IMR-90 (cell line): Measurements from ENCODE around the gene CACNA2D3. TPM values are rescaled to one million over a fixed set of nuclear protein-coding genes. Genes with fewer than 3 reads are reported as not detected.

Experiments used
- ATAC-seq: fragments of 200-7000 bp; cut with Tn5 transposase; 2 replicates; pipeline ENCODE4 v1.9.1; 2020; ENCODE audit warnings: low read depth, mild to moderate bottlenecking, moderate library complexity
- BruUV-seq: library from RNA; stranded (reverse); fragments of 400-500 nt; replicated peaks from 2 replicates; lab custom pipeline; 2021; lab: Mats Ljungman, UMichigan
- CTCF ChIA-PET: fragments of 300-600 bp; formaldehyde crosslinking; extraction: SDS; loops from one replicate; lab custom pipeline; 2021; ENCODE audit warnings: antibody characterized with exemption; lab: Yijun Ruan, JAX
- POLR2A ChIA-PET: fragments of 300-600 bp; sonication (Branson Sonifier 250); formaldehyde crosslinking; loops from one replicate; lab custom pipeline; 2022; ENCODE audit warnings: antibody characterized with exemption; ENCODE audit not compliant: unreplicated experiment; lab: Charles Lee
- DNase-seq: peaks from one replicate; pipeline ENCODE4 v3.0.0; 2013
- H2AFZ ChIP-seq: replicated peaks from 2 replicates; pipeline ENCODE3; 2013; ENCODE audit warnings: low read length, mild to moderate bottlenecking; ENCODE audit not compliant: poor library complexity
- H2AK5ac ChIP-seq: 2 replicates; pipeline ENCODE4 v1.6.1; 2013; ENCODE audit warnings: low read depth, low read length, inconsistent platforms
- H2AK9ac ChIP-seq: replicated peaks from 2 replicates; pipeline ENCODE3; 2013; ENCODE audit warnings: mild to moderate bottlenecking, low read depth, low read length, moderate library complexity; ENCODE audit not compliant: poor library complexity
- H2BK120ac ChIP-seq: 2 replicates; pipeline ENCODE4 v1.6.1; 2013; ENCODE audit warnings: low read depth, low read length, inconsistent platforms
- H2BK15ac ChIP-seq: 3 replicates; pipeline ENCODE4 v1.6.1; 2013; ENCODE audit warnings: low read depth, low read length, inconsistent platforms
- H2BK20ac ChIP-seq: 2 replicates; pipeline ENCODE4 v1.6.1; 2013; ENCODE audit warnings: low read depth, mild to moderate bottlenecking, inconsistent platforms, low read length, moderate library complexity
- H2BK5ac ChIP-seq: 2 replicates; pipeline ENCODE4 v1.6.1; 2013; ENCODE audit warnings: mild to moderate bottlenecking, low read depth, low read length, inconsistent platforms; ENCODE audit not compliant: poor library complexity, severe bottlenecking
- H3K14ac ChIP-seq: replicated peaks from 2 replicates; pipeline ENCODE4 v1.6.1; 2013; ENCODE audit warnings: low read depth, low read length, inconsistent platforms
- H3K18ac ChIP-seq: 2 replicates; pipeline ENCODE4 v1.6.1; 2013; ENCODE audit warnings: low read depth, low read length, control low read depth
- H3K23ac ChIP-seq: 2 replicates; pipeline ENCODE4 v1.6.1; 2013; ENCODE audit warnings: low read depth, low read length, inconsistent platforms
- H3K27ac ChIP-seq: 2 replicates; pipeline ENCODE4 v1.5.1; 2013; ENCODE audit warnings: mild to moderate bottlenecking, control low read depth, low read length; ENCODE audit not compliant: insufficient read depth
- H3K27me3 ChIP-seq: 2 replicates; pipeline ENCODE4 v1.6.1; 2013; ENCODE audit warnings: low read length; ENCODE audit not compliant: control insufficient read depth, insufficient read depth
- H3K36me3 ChIP-seq: 2 replicates; pipeline ENCODE4 v1.6.1; 2013; ENCODE audit warnings: low read length, mixed read lengths; ENCODE audit not compliant: control insufficient read depth, insufficient read depth
- H3K4ac ChIP-seq: 2 replicates; pipeline ENCODE4 v1.6.1; 2013; ENCODE audit warnings: low read depth, low read length, inconsistent platforms
- H3K4me1 ChIP-seq: 2 replicates; pipeline ENCODE4 v1.6.1; 2013; ENCODE audit warnings: low read length, mixed read lengths; ENCODE audit not compliant: control insufficient read depth, insufficient read depth
- H3K4me2 ChIP-seq: 2 replicates; pipeline ENCODE4 v1.6.1; 2013; ENCODE audit warnings: low read depth, mild to moderate bottlenecking, control low read depth, low read length, moderate library complexity
- H3K4me3 ChIP-seq: 2 replicates; pipeline ENCODE4 v1.5.1; 2013; ENCODE audit warnings: low read depth, mild to moderate bottlenecking, control low read depth, low read length, moderate library complexity; ENCODE audit not compliant: insufficient read depth
- H3K56ac ChIP-seq: 2 replicates; pipeline ENCODE4 v1.6.1; 2013; ENCODE audit warnings: low read length, inconsistent platforms; ENCODE audit not compliant: insufficient read depth; ENCODE audit errors: extremely low read depth
- H3K79me1 ChIP-seq, 2 experiments: 2 replicates each; pipeline ENCODE4 v1.6.1; 2013; ENCODE audit warnings: low read length in 2 of 2, inconsistent platforms in 1 of 2, low read depth in 1 of 2
- H3K9ac ChIP-seq: 2 replicates; pipeline ENCODE4 v1.6.1; 2013; ENCODE audit warnings: low read depth, low read length, control low read depth
- H3K9me1 ChIP-seq: 2 replicates; pipeline ENCODE4 v1.6.1; 2013; ENCODE audit warnings: low read length, inconsistent platforms; ENCODE audit not compliant: insufficient read depth
- H3K9me3 ChIP-seq: 2 replicates; pipeline ENCODE4 v1.6.1; 2013; ENCODE audit warnings: low read length; ENCODE audit not compliant: control insufficient read depth, insufficient read depth
- H4K20me1 ChIP-seq: 2 replicates; pipeline ENCODE4 v1.6.1; 2013; ENCODE audit warnings: low read length, inconsistent platforms; ENCODE audit not compliant: insufficient read depth
- H4K5ac ChIP-seq: 2 replicates; pipeline ENCODE4 v1.6.1; 2013; ENCODE audit warnings: mild to moderate bottlenecking, low read depth, low read length, control low read depth
- H4K8ac ChIP-seq, 2 experiments: 2 replicates each; pipeline ENCODE4 v1.6.1; 2013; ENCODE audit warnings: low read depth in 2 of 2, low read length in 2 of 2, control low read depth in 1 of 2, inconsistent platforms in 1 of 2
- H4K91ac ChIP-seq: 2 replicates; pipeline ENCODE4 v1.6.1; 2013; ENCODE audit warnings: low read depth, low read length, inconsistent platforms; ENCODE audit not compliant: insufficient read depth
- BHLHE40 ChIP-seq: fragments of 150-350 bp; IDR thresholded peaks from 2 replicates; pipeline ENCODE4 v1.6.1; 2016; ENCODE audit warnings: mild to moderate bottlenecking, low read depth, low read length
- CEBPB ChIP-seq: IDR thresholded peaks from 2 replicates; pipeline ENCODE4 v1.6.1; 2012; ENCODE audit warnings: low read depth, low read length, improper control_type of control experiment
- CHD1 ChIP-seq: IDR thresholded peaks from 2 replicates; pipeline ENCODE4 v1.6.1; 2012; ENCODE audit warnings: low read depth, low read length, improper control_type of control experiment
- CTCF ChIP-seq: conservative IDR thresholded peaks from 2 replicates; pipeline ENCODE4 v1.5.1; 2012; ENCODE audit warnings: mild to moderate bottlenecking, low read depth, low read length, improper control_type of control experiment
- FOS ChIP-seq: fragments of 150-350 bp; IDR thresholded peaks from 2 replicates; pipeline ENCODE4 v1.6.1; 2016; ENCODE audit warnings: low read depth, low read length
- MAFK ChIP-seq: IDR thresholded peaks from 2 replicates; pipeline ENCODE4 v1.6.1; 2012; ENCODE audit warnings: low read depth, low read length, improper control_type of control experiment
- MAZ ChIP-seq: IDR thresholded peaks from 2 replicates; pipeline ENCODE4 v1.6.1; 2012; ENCODE audit warnings: low read depth, mild to moderate bottlenecking, low read length, improper control_type of control experiment, moderate library complexity, borderline replicate concordance
- MXI1 ChIP-seq: IDR thresholded peaks from 2 replicates; pipeline ENCODE4 v1.6.1; 2012; ENCODE audit warnings: low read depth, mild to moderate bottlenecking, low read length, moderate library complexity, borderline replicate concordance
- NFE2L2 ChIP-seq: fragments of 150-350 bp; IDR thresholded peaks from 2 replicates; pipeline ENCODE4 v1.6.1; 2016; ENCODE audit warnings: low read depth, mild to moderate bottlenecking, low read length
- POLR2A ChIP-seq: IDR thresholded peaks from 2 replicates; pipeline ENCODE4 v1.6.1; 2012; ENCODE audit warnings: mild to moderate bottlenecking, low read depth, low read length
- RAD21 ChIP-seq: IDR thresholded peaks from 2 replicates; pipeline ENCODE4 v1.6.1; 2012; ENCODE audit warnings: low read length, improper control_type of control experiment
- RCOR1 ChIP-seq: IDR thresholded peaks from 2 replicates; pipeline ENCODE4 v1.6.1; 2012; ENCODE audit warnings: mild to moderate bottlenecking, low read length, improper control_type of control experiment; ENCODE audit not compliant: insufficient replicate concordance
- RFX5 ChIP-seq: IDR thresholded peaks from 2 replicates; pipeline ENCODE4 v1.8.0; 2012; ENCODE audit warnings: low read depth, mild to moderate bottlenecking, low read length, moderate library complexity
- SMC3 ChIP-seq: fragments of 150-350 bp; IDR thresholded peaks from 2 replicates; pipeline ENCODE4 v1.6.1; 2016; ENCODE audit warnings: low read depth, mild to moderate bottlenecking, antibody characterized with exemption, low read length, moderate library complexity
- WGBS, 2 experiments: methylation state at CpG; one replicate each; pipeline versions ENCODE4 v1.1.5 to v1.1.7; 2013; ENCODE audit warnings: missing lambda C conversion rate in 2 of 2; ENCODE audit not compliant: insufficient read length in 1 of 2; ENCODE audit errors: extremely low coverage in 2 of 2; 5-methylcytosine and 5-hydroxymethylcytosine counted together
- dilution Hi-C: fragments of 300-500 bp; cut with HindIII; formaldehyde crosslinking; loops from one replicate; pipeline ENCODE4 v1.14.3; 2018; ENCODE audit warnings: low sequenced_read_pairs; ENCODE audit not compliant: unreplicated experiment
- in situ Hi-C: fragments of 300-500 bp; cut with MboI; formaldehyde crosslinking; loops from 3 replicates; pipeline ENCODE4 v1.14.3; 2019; ENCODE audit warnings: low sequenced_read_pairs, inconsistent platforms, mixed read lengths
- intact Hi-C: fragments of 100-400 bp; cut with micrococcal nuclease; formaldehyde crosslinking; loops from 2 replicates; pipeline ENCODE4 v1.10.0; 2022
- polyA plus RNA-seq, 3 experiments: library from polyadenylated mRNA; depleted of rRNA; stranded (reverse); fragments of >200 nt; gene quantifications; 2 replicates each; pipeline ENCODE4 v1.2.3, GENCODE V29; 2012; ENCODE audit warnings: low replicate concordance in 1 of 3
- total RNA-seq: library from RNA; depleted of rRNA; stranded (reverse); fragments of >200 nt; gene quantifications from 2 replicates; pipeline ENCODE4 v1.2.3, GENCODE V29; 2012
- TF ChIP-seq, protein P1 (sequence below): fragments of 150-350 bp; IDR thresholded peaks from 2 replicates; pipeline ENCODE4 v1.6.1; 2016; ENCODE audit warnings: low read depth, mild to moderate bottlenecking, low read length, moderate library complexity, borderline replicate concordance
- TF ChIP-seq, protein P2 (sequence below): fragments of 150-350 bp; IDR thresholded peaks from 2 replicates; pipeline ENCODE4 v1.6.1; 2017; ENCODE audit warnings: mild to moderate bottlenecking, antibody characterized with exemption, low read length, low read depth

The CACNA2D3 gene
- total and polyA plus RNA-seq, 2 of the 4 experiments (the other 2 are of a cell fraction), result 0.36 to 0.41 TPM

- Histone ChIP-seq H2BK20ac (no peak overlapping the region), H3K23ac (no peak overlapping the region), H2BK15ac (no peak overlapping the region), H3K56ac (no peak overlapping the region), H3K18ac (no peak overlapping the region), H3K4me3 (no peak overlapping the region), H3K9ac (no peak overlapping the region), H2AK5ac (no peak overlapping the region), H4K8ac (no peak overlapping the region), H2BK120ac (no peak overlapping the region), H2AFZ (no peak overlapping the region), H2BK5ac (no peak overlapping the region), H4K20me1 (no peaks in the 10 kb centered on the region), H2AK9ac (no peak overlapping the region), H3K36me3 (no peaks in the 10 kb centered on the region), H3K27me3 (no peaks in the 10 kb centered on the region), H3K27ac (no peak overlapping the region), H4K91ac (no peak overlapping the region), H3K9me3 (peaks cover 8% of the 10 kb centered on the region; the same call in 1 of the 2 replicates), H3K9me1 (no peaks in the 10 kb centered on the region), H3K4me1 (no peaks in the 10 kb centered on the region), H3K4me2 (no peak overlapping the region), H4K5ac (no peak overlapping the region), H3K4ac (no peak overlapping the region), H3K79me1 (no peaks in the 10 kb centered on the region), H3K14ac (no peak overlapping the region)
- dilution Hi-C loops (no loop called here), in situ Hi-C loops (no loop called here), intact Hi-C loops (no loop called here)
- WGBS, 2 experiments, result 20% methylated on average over 1 of the region's 2 CpGs; no CpG with 5 or more reads in 1 of the 2 experiments
- ChIA-PET CTCF (no interaction called here), POLR2A (no interaction called here)
- TF ChIP-seq, protein P1, sequence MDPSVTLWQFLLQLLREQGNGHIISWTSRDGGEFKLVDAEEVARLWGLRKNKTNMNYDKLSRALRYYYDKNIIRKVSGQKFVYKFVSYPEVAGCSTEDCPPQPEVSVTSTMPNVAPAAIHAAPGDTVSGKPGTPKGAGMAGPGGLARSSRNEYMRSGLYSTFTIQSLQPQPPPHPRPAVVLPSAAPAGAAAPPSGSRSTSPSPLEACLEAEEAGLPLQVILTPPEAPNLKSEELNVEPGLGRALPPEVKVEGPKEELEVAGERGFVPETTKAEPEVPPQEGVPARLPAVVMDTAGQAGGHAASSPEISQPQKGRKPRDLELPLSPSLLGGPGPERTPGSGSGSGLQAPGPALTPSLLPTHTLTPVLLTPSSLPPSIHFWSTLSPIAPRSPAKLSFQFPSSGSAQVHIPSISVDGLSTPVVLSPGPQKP, result no peak
- TF ChIP-seq MAZ (no peak), RCOR1 (no peak), CTCF (no peak), MXI1 (no peak), CEBPB (no peak), SMC3 (no peak), MAFK (no peak), RAD21 (no peak), NFE2L2 (no peak), CHD1 (no peak), POLR2A (no peak), BHLHE40 (no peak), FOS (no peak), RFX5 (no peak)
- TF ChIP-seq, protein P2, sequence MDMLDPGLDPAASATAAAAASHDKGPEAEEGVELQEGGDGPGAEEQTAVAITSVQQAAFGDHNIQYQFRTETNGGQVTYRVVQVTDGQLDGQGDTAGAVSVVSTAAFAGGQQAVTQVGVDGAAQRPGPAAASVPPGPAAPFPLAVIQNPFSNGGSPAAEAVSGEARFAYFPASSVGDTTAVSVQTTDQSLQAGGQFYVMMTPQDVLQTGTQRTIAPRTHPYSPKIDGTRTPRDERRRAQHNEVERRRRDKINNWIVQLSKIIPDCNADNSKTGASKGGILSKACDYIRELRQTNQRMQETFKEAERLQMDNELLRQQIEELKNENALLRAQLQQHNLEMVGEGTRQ, result no peak
- BruUV-seq, result no TSS peak
- ATAC-seq (no peak), DNase-seq (no peak)
These were observed 405.6 kb downstream of the CACNA2D3 start for GRCh38 chr3:54527953-54528352.
